ENCODE measurements around the gene NPLOC4. TPM values are rescaled to one million over a fixed set of nuclear protein-coding genes. Genes with fewer than 3 reads are reported as not detected.

Gene NPLOC4
- total RNA-seq, 3 donors from 2014 or later: 78.4 to 89.5 (median 78.6) TPM

DNA sequence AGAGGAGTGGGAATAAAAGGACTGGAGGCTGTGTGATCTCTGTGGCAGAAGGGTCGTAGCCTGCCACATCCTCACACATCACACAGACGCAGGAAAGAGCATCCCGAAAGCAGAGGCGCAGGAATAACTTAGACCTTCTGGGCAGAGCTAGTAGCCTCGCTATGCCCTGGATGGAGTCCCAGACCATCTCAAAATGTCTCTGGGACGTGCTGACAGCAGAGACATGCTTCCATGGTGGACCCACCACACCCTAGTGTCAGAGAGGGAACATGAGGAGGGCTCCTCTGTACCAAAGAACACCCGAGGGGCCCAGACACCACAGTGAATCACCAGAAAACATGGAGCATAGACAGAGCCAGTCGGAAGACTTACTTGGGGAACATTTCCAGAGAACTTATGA is 55.2 kb downstream of the NPLOC4 start:
- Histone ChIP-seq H3K4me3 (no peak overlapping the region), H3K36me3 (ENCODE audit: low read depth) (no peaks in the 10 kb centered on the region), H3K9me3 (no peaks in the 10 kb centered on the region), H3K4me1 (ENCODE audit: low read depth) (no peaks in the 10 kb centered on the region)
- intact Hi-C loops (cut with DNase I, micrococcal nuclease): no loop called here
- no peak for DNase-seq
- TF ChIP-seq, protein P1, sequence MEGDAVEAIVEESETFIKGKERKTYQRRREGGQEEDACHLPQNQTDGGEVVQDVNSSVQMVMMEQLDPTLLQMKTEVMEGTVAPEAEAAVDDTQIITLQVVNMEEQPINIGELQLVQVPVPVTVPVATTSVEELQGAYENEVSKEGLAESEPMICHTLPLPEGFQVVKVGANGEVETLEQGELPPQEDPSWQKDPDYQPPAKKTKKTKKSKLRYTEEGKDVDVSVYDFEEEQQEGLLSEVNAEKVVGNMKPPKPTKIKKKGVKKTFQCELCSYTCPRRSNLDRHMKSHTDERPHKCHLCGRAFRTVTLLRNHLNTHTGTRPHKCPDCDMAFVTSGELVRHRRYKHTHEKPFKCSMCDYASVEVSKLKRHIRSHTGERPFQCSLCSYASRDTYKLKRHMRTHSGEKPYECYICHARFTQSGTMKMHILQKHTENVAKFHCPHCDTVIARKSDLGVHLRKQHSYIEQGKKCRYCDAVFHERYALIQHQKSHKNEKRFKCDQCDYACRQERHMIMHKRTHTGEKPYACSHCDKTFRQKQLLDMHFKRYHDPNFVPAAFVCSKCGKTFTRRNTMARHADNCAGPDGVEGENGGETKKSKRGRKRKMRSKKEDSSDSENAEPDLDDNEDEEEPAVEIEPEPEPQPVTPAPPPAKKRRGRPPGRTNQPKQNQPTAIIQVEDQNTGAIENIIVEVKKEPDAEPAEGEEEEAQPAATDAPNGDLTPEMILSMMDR (IDR thresholded peaks at IDR 0.05): no peak
- no peak for ATAC-seq

DNA sequence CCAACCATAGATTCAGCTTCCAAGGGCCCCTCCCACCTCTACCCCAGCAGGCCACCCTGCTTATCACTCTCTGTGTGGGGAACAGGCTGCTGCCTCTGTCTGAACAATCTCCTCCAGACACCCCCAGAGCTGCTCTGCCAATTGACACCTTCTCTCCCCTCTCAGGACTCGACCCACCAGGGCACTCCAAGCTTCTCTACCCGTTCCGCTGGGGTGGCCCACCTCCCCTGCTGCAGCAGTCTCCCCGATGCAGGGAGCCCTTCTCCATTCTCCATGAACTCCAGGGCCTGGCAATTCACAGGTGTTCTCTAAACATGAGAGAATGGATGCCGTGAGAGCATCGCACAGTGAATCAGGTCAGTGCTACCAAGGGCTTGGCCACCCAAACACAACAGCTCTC is 56.4 kb downstream of the NPLOC4 start:
- TF ChIP-seq, protein P1 (IDR thresholded peaks at IDR 0.05): no peak
- no peaks in the 10 kb centered on the region for H3K36me3 ChIP-seq (ENCODE audit: low read depth)
- no peaks in the 10 kb centered on the region for H3K9me3 ChIP-seq
- ATAC-seq: no peak
- no peak overlapping the region for H3K4me3 ChIP-seq
- no peak for DNase-seq
- H3K4me1 ChIP-seq (ENCODE audit: low read depth): no peaks in the 10 kb centered on the region
- intact Hi-C loops (cut with DNase I, micrococcal nuclease): no loop called here

DNA sequence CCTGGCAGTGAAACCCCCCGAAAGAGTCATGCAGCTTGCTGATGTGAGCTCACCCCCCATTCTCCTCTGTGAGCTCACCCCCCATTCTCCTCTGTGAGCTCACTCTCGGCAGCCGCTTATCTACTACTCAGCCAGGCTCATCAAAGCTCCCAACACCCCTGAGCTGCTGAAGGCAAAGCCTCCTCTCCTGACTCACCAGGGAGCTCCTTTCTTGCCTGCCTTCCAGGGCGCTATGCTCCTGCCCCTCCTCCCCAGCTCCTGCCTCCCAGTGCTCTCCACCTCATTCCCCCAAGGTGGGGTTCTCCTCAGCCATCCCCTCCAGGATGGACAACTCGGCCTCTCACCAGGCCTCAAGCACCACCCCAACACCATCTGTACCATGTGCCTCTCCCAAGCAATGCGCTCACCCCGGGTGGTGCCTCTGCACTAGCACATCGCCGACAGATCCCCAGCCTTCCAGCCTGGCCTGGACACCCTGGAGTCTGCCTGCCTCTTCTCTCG is 57.0 kb downstream of the NPLOC4 start:
- Histone ChIP-seq H3K9me3 (no peaks in the 10 kb centered on the region), H3K36me3 (ENCODE audit: low read depth) (no peaks in the 10 kb centered on the region)

DNA sequence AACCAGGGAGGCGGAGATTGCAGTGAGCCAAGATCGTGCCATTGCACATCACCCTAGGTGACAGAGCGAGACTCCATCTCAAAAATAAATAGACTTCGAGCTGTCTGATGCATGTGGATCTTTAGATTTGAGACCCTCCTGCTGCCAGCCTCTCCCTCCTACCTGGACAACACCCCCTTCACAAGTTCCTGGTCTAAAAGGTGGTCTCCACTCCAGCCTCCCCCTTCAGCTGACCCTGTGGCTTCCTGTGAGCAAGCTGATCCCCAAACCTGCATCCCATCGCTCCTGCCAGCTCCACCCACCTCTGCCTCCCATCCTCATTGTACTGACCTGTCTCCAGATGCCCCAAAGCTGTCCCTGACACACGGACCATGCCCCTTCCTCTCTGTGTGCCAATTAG is 57.6 kb downstream of the NPLOC4 start:
- H3K36me3 ChIP-seq (ENCODE audit: low read depth): no peaks in the 10 kb centered on the region
- intact Hi-C loops (cut with DNase I, micrococcal nuclease): no loop called here
- no peak for ATAC-seq

More for the DNA sequence above, 57.0 kb downstream of the NPLOC4 start:
- Histone ChIP-seq H3K4me3 (no peak overlapping the region), H3K4me1 (ENCODE audit: low read depth) (no peaks in the 10 kb centered on the region)
- DNase-seq (no peak), ATAC-seq (no peak)
- intact Hi-C loops (cut with DNase I, micrococcal nuclease): no loop called here
- TF ChIP-seq, protein P1 (IDR thresholded peaks at IDR 0.05): no peak

DNA sequence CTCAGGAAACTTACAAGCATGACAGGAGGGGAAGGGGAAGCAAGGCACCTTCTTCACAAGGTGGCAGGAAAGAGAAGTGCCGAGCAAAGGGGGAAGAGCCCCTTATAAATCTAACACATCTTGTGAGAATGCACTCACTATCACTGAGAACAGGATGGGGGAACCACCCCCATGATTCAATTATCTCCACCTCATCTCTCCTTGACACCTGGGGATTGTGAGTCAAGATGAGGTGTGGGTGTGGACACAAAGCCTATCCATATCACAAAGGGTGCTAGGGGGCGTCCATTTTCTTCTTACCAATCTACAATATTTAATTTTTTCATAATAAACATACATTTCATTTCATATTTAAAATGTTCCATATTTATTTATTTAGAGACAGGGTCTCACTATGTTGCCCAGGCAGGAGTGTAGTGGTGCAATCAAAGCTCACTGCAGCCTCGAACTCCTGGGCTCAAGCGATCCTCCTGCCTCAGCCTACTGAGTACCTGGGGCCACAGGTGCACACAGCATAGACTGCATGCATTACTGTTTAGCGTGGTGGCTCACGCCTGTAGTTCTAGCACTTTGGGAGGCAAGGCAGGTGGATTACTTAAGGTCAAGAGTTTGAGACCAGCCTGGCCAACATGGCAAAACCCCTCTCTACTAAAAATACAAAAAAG is 58.2 kb downstream of the NPLOC4 start:
- Histone ChIP-seq H3K4me1 (ENCODE audit: low read depth) (no peaks in the 10 kb centered on the region), H3K36me3 (ENCODE audit: low read depth) (no peaks in the 10 kb centered on the region), H3K9me3 (no peaks in the 10 kb centered on the region), H3K4me3 (no peak overlapping the region)
- TF ChIP-seq, protein P1 (IDR thresholded peaks at IDR 0.05): no peak
- no peak for DNase-seq
- intact Hi-C loops (cut with DNase I, micrococcal nuclease): no loop called here
- no peak for ATAC-seq

More for the DNA sequence above, 57.6 kb downstream of the NPLOC4 start:
- Histone ChIP-seq H3K4me3 (no peak overlapping the region), H3K4me1 (ENCODE audit: low read depth) (no peaks in the 10 kb centered on the region), H3K9me3 (no peaks in the 10 kb centered on the region)
- TF ChIP-seq, protein P1 (IDR thresholded peaks at IDR 0.05): no peak
- DNase-seq: no peak

All from mucosa of descending colon (tissue), 3 donors.